GM12878 (cell line): Measurements from ENCODE around the gene SBDS. TPM values are rescaled to one million over a fixed set of nuclear protein-coding genes. Genes with fewer than 3 reads are reported as not detected.

ENCODE experiments used
- BACH1 ChIP-seq: fragments of 450-650 bp; IDR thresholded peaks from 2 replicates; pipeline ENCODE4 v1.6.1; 2017; ENCODE audit warnings: mild to moderate bottlenecking, borderline replicate concordance
- BHLHE40 ChIP-seq, 2 experiments: fragments of 450-650 bp in 1 of 2; IDR thresholded peaks; 2 replicates each; pipeline ENCODE4 v1.6.1; 2011 to 2017; ENCODE audit warnings: low read depth in 2 of 2, borderline replicate concordance in 1 of 2, improper control_type of control experiment in 1 of 2, low read length in 1 of 2, mild to moderate bottlenecking in 1 of 2
- CREB1 ChIP-seq: IDR thresholded peaks from 2 replicates; pipeline ENCODE4 v1.6.1; 2012; ENCODE audit warnings: low read depth, mild to moderate bottlenecking, inconsistent platforms
- CREM ChIP-seq: IDR thresholded peaks from 2 replicates; pipeline ENCODE4 v1.6.1; 2014; ENCODE audit warnings: antibody characterized with exemption, low read depth
- DPF2 ChIP-seq: fragments of 450-650 bp; IDR thresholded peaks from 2 replicates; pipeline ENCODE4 v1.6.1; 2017; ENCODE audit warnings: mild to moderate bottlenecking
- GABPA ChIP-seq: IDR thresholded peaks from 2 replicates; pipeline ENCODE4 v1.6.1; 2014; ENCODE audit warnings: antibody characterized with exemption, low read depth, mild to moderate bottlenecking, inconsistent platforms
- HDGF ChIP-seq: fragments of 450-650 bp; IDR thresholded peaks from 2 replicates; pipeline ENCODE4 v1.6.1; 2016; ENCODE audit warnings: antibody characterized with exemption
- IKZF1 ChIP-seq: fragments of 450-650 bp; conservative IDR thresholded peaks from 2 replicates; pipeline ENCODE4 v1.6.1; 2017; ENCODE audit warnings: antibody characterized with exemption, mild to moderate bottlenecking
- NBN ChIP-seq: fragments of 450-650 bp; IDR thresholded peaks from 2 replicates; pipeline ENCODE4 v1.6.1; 2016
- POLR2AphosphoS2 ChIP-seq: IDR thresholded peaks from 2 replicates; pipeline ENCODE4 v1.6.1; 2011; ENCODE audit warnings: low read depth, mild to moderate bottlenecking, low read length, improper control_type of control experiment, moderate library complexity
- POLR2AphosphoS5 ChIP-seq: IDR thresholded peaks from 2 replicates; pipeline ENCODE4 v1.6.1; 2011; ENCODE audit warnings: mild to moderate bottlenecking, low read length, inconsistent platforms
- RB1 ChIP-seq: fragments of 450-650 bp; formaldehyde crosslinking; IDR thresholded peaks from 2 replicates; pipeline ENCODE4 v1.6.1; 2017; ENCODE audit warnings: mild to moderate bottlenecking, borderline replicate concordance
- RUNX3 ChIP-seq: IDR thresholded peaks from 2 replicates; pipeline ENCODE4 v1.6.1; 2012; ENCODE audit warnings: low read length, inconsistent platforms
- SIN3A ChIP-seq: IDR thresholded peaks from 2 replicates; pipeline ENCODE4 v1.6.1; 2012; ENCODE audit warnings: low read depth, low read length, improper control_type of control experiment
- SRF ChIP-seq, 2 experiments: IDR thresholded peaks; 2 replicates each; pipeline ENCODE4 v1.6.1; 2011; ENCODE audit warnings: low read depth in 2 of 2, low read length in 2 of 2, mild to moderate bottlenecking in 1 of 2, moderate library complexity in 1 of 2
- TAF1 ChIP-seq: IDR thresholded peaks from 2 replicates; pipeline ENCODE4 v1.6.1; 2011; ENCODE audit warnings: mild to moderate bottlenecking, low read depth, low read length, borderline replicate concordance
- TCF12 ChIP-seq: IDR thresholded peaks from 2 replicates; pipeline ENCODE4 v1.6.1; 2011; ENCODE audit warnings: low read depth, mild to moderate bottlenecking, low read length
- YY1 ChIP-seq: IDR thresholded peaks from 2 replicates; pipeline ENCODE4 v1.6.1; 2011; ENCODE audit warnings: low read depth, mild to moderate bottlenecking, low read length
- polyA plus RNA-seq, 11 experiments: library from polyadenylated mRNA; depleted of rRNA in 4 of 11; unstranded in 6 of 11; stranded (reverse) in 5 of 11; fragments of >200 nt; fragmentation: Nextera tagmentation in 4 of 11; fragmentation: Illumina TruSeq in 1 of 11; extraction: Ambion mirVana in 4 of 11; extraction: Trizol in 1 of 11; gene quantifications; 1 replicate in 1 of 11; 2 replicates in 10 of 11; pipeline versions ENCODE4 v1.2.1 to v1.2.3, GENCODE V29; 2011 to 2016; ENCODE audit warnings: inconsistent platforms in 2 of 11, missing spikeins in 2 of 11, low read depth in 1 of 11
- total RNA-seq, 4 experiments: library from RNA; depleted of rRNA in 3 of 4; stranded (reverse); fragments of >200 nt in 3 of 4; fragmentation: Illumina TruSeq in 1 of 4; extraction: Trizol in 1 of 4; gene quantifications; 2 replicates each; pipeline versions ENCODE4 v1.2.1 to v1.2.3, GENCODE V29; 2013 to 2021
- TF ChIP-seq, protein P1 (sequence below): fragments of 450-650 bp; IDR thresholded peaks from 2 replicates; pipeline ENCODE4 v1.6.1; 2016; ENCODE audit warnings: mild to moderate bottlenecking
- TF ChIP-seq, protein P2 (sequence below), 3 experiments: IDR thresholded peaks in 2 of 3; conservative IDR thresholded peaks in 1 of 3; 2 replicates each; pipeline ENCODE4 v1.5.1; 2011; ENCODE audit warnings: low read depth in 3 of 3, low read length in 3 of 3, mild to moderate bottlenecking in 3 of 3, control low read depth in 2 of 3, moderate library complexity in 2 of 3, inconsistent platforms in 1 of 3, mixed read lengths in 1 of 3; ENCODE audit not compliant: control insufficient read depth in 2 of 3, insufficient read depth in 1 of 3; ENCODE audit errors: extremely low read depth in 1 of 3
- TF ChIP-seq, protein P3 (sequence below): fragments of 450-650 bp; formaldehyde crosslinking; IDR thresholded peaks from 2 replicates; pipeline ENCODE4 v1.5.0; 2022; ENCODE audit warnings: mild to moderate bottlenecking, missing genetic modification characterization
- TF ChIP-seq, protein P4 (sequence below): fragments of 450-650 bp; conservative IDR thresholded peaks from 2 replicates; pipeline ENCODE4 v1.6.1; 2017; ENCODE audit warnings: mild to moderate bottlenecking, moderate library complexity

The SBDS gene
- total and polyA plus RNA-seq, 10 of the 15 experiments (the other 5 are each of a cell fraction or from before 2014, with no cell fraction given): 22.4 to 63.0 (median 32.8) TPM

DNA sequence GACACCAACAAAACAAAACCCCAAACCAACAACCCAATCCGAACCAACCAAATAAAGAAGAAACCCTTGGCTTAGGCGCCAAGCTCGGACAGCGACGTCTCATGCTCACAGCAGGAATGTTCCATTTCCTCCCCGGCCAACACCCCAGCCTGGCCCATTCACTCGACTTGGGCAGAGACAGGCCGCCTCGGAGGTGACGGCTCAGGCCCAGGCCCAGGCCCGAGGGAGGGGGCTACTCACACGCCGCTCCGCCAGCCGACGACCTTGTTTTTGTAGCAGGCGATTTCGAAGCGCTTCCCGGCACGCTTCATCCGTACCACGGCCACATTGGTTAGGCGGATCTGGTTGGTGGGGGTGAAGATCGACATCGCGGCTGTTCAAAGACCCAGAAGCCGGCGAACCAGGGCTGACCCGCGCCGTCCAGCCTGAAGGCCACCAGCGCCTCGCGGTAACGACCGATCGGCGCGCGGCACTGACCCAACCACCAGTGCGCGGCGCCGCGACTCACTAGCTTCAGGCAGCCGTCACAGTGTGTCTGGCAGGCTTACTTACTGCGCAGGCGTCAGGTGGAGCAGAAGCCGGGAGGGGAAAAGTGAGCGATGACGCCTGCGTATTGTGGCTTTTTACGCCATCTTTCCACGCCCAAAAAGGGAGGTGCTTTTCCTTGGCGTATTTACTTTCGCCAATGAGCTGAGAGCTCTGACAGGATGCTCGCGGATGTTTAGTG is at the start of gene SBDS (continued):
- TF ChIP-seq, protein P1, sequence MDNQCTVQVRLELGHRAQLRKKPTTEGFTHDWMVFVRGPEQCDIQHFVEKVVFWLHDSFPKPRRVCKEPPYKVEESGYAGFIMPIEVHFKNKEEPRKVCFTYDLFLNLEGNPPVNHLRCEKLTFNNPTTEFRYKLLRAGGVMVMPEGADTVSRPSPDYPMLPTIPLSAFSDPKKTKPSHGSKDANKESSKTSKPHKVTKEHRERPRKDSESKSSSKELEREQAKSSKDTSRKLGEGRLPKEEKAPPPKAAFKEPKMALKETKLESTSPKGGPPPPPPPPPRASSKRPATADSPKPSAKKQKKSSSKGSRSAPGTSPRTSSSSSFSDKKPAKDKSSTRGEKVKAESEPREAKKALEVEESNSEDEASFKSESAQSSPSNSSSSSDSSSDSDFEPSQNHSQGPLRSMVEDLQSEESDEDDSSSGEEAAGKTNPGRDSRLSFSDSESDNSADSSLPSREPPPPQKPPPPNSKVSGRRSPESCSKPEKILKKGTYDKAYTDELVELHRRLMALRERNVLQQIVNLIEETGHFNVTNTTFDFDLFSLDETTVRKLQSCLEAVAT: peak; percentile 26; the same call in 1 of the 2 replicates
- peak; percentile 36; the same call in 1 of the 2 replicates for TF ChIP-seq DPF2
- peak; percentile 88 for TF ChIP-seq GABPA
- peak; percentile 52 for TF ChIP-seq RUNX3
- TF ChIP-seq SIN3A: 0 out of 2 replicates have a peak, but pooled peaks have one; percentile 18
- peak; percentile 73; the same call in 1 of the 2 replicates for TF ChIP-seq RB1
- TF ChIP-seq POLR2AphosphoS2: peak; percentile 62; the same call in 1 of the 2 replicates
- peak; percentile 82 for TF ChIP-seq YY1
- peak; percentile 60; the same call in 1 of the 2 replicates for TF ChIP-seq NBN
- TF ChIP-seq CREB1: peak; percentile 84
- peak; percentile 86; the same call in 1 of the 2 replicates for TF ChIP-seq POLR2AphosphoS5
- peak; percentile 83 for TF ChIP-seq BACH1
- TF ChIP-seq CREM: peak; percentile 77
- TF ChIP-seq TCF12: peak; percentile 26; the same call in 1 of the 2 replicates
- TF ChIP-seq SRF (IDR thresholded peaks at IDR 0.05; ENCODE audit: low read depth in 2 of 2, low read length in 2 of 2): peak in 1 of 2 experiments; percentile 82; a peak in 3 of 4 replicates
- TF ChIP-seq, protein P2, sequence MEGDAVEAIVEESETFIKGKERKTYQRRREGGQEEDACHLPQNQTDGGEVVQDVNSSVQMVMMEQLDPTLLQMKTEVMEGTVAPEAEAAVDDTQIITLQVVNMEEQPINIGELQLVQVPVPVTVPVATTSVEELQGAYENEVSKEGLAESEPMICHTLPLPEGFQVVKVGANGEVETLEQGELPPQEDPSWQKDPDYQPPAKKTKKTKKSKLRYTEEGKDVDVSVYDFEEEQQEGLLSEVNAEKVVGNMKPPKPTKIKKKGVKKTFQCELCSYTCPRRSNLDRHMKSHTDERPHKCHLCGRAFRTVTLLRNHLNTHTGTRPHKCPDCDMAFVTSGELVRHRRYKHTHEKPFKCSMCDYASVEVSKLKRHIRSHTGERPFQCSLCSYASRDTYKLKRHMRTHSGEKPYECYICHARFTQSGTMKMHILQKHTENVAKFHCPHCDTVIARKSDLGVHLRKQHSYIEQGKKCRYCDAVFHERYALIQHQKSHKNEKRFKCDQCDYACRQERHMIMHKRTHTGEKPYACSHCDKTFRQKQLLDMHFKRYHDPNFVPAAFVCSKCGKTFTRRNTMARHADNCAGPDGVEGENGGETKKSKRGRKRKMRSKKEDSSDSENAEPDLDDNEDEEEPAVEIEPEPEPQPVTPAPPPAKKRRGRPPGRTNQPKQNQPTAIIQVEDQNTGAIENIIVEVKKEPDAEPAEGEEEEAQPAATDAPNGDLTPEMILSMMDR (IDR thresholded peaks at IDR 0.05 in 2 of 3, conservative IDR thresholded peaks at IDR 0.05 in 1 of 3; ENCODE audit: control insufficient read depth in 2 of 3, extremely low read depth in 1 of 3, insufficient read depth in 1 of 3, low read depth in 3 of 3, low read length in 3 of 3): peak in 1 of 3 experiments; percentile 10; a peak in 1 of 6 replicates
- TF ChIP-seq, protein P3, sequence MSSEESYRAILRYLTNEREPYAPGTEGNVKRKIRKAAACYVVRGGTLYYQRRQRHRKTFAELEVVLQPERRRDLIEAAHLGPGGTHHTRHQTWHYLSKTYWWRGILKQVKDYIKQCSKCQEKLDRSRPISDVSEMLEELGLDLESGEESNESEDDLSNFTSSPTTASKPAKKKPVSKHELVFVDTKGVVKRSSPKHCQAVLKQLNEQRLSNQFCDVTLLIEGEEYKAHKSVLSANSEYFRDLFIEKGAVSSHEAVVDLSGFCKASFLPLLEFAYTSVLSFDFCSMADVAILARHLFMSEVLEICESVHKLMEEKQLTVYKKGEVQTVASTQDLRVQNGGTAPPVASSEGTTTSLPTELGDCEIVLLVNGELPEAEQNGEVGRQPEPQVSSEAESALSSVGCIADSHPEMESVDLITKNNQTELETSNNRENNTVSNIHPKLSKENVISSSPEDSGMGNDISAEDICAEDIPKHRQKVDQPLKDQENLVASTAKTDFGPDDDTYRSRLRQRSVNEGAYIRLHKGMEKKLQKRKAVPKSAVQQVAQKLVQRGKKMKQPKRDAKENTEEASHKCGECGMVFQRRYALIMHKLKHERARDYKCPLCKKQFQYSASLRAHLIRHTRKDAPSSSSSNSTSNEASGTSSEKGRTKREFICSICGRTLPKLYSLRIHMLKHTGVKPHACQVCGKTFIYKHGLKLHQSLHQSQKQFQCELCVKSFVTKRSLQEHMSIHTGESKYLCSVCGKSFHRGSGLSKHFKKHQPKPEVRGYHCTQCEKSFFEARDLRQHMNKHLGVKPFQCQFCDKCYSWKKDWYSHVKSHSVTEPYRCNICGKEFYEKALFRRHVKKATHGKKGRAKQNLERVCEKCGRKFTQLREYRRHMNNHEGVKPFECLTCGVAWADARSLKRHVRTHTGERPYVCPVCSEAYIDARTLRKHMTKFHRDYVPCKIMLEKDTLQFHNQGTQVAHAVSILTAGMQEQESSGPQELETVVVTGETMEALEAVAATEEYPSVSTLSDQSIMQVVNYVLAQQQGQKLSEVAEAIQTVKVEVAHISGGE (CRISPR knock-in tag): peak; percentile 87
- TF ChIP-seq TAF1: peak; percentile 79
- peak in 1 of 2 experiments; percentile 57; a peak in 1 of 4 replicates for TF ChIP-seq BHLHE40 (IDR thresholded peaks at IDR 0.05; ENCODE audit: borderline replicate concordance in 1 of 2, low read depth in 2 of 2, low read length in 1 of 2)
- TF ChIP-seq, protein P4, sequence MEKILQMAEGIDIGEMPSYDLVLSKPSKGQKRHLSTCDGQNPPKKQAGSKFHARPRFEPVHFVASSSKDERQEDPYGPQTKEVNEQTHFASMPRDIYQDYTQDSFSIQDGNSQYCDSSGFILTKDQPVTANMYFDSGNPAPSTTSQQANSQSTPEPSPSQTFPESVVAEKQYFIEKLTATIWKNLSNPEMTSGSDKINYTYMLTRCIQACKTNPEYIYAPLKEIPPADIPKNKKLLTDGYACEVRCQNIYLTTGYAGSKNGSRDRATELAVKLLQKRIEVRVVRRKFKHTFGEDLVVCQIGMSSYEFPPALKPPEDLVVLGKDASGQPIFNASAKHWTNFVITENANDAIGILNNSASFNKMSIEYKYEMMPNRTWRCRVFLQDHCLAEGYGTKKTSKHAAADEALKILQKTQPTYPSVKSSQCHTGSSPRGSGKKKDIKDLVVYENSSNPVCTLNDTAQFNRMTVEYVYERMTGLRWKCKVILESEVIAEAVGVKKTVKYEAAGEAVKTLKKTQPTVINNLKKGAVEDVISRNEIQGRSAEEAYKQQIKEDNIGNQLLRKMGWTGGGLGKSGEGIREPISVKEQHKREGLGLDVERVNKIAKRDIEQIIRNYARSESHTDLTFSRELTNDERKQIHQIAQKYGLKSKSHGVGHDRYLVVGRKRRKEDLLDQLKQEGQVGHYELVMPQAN: peak; percentile 82
- peak; percentile 54 for TF ChIP-seq IKZF1
- peak; percentile 73; the same call in 1 of the 2 replicates for TF ChIP-seq HDGF
